ENCODE data around the gene IDNK.

DNA sequence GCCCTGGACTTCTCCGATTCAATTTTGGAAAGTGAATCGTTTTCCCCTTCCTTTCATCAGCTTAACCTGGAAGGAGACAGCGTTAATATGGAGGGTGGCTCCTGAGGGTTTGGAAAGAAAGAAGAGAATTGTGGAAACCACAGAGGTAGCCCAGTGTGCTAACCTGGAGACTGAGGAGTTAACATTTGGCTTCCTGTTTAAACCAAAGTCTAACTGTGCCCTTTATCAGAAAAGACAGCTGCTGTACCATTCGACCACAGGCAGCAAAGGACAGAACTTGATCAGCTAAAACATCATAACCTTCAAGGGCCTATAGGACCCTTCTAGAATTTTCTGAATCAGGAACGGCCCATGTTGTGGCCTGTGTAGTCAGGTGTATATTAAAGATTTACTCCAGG is 735 bp downstream of the IDNK start:
- TF ChIP-seq FOXA1 (IDR thresholded peaks at IDR 0.05), result no peak
- no peak for TF ChIP-seq SUZ12 (IDR thresholded peaks at IDR 0.05)
- no peak for TF ChIP-seq SP1 (IDR thresholded peaks at IDR 0.05)
- TF ChIP-seq TARDBP (IDR thresholded peaks at IDR 0.05), result no peak
- TF ChIP-seq CTBP1 (IDR thresholded peaks at IDR 0.05; ENCODE audit: borderline replicate concordance), result no peak
- TF ChIP-seq LEF1 (IDR thresholded peaks at IDR 0.05; ENCODE audit: borderline replicate concordance), result no peak
- no peak for TF ChIP-seq ELF4 (IDR thresholded peaks at IDR 0.05)
- TF ChIP-seq ZNF384 (IDR thresholded peaks at IDR 0.05), result no peak
- TF ChIP-seq BHLHE40 (IDR thresholded peaks at IDR 0.05; ENCODE audit: borderline replicate concordance), result no peak
- TF ChIP-seq ARNT (IDR thresholded peaks at IDR 0.05), result no peak
- no peak for TF ChIP-seq HDGF (IDR thresholded peaks at IDR 0.05; ENCODE audit: borderline replicate concordance)
- TF ChIP-seq FOXK2 (IDR thresholded peaks at IDR 0.05), result no peak
- no peak for TF ChIP-seq FOXM1 (IDR thresholded peaks at IDR 0.05; ENCODE audit: borderline replicate concordance)
